Measurements from ENCODE around the gene MINDY4B.

- TF ChIP-seq, protein P1, sequence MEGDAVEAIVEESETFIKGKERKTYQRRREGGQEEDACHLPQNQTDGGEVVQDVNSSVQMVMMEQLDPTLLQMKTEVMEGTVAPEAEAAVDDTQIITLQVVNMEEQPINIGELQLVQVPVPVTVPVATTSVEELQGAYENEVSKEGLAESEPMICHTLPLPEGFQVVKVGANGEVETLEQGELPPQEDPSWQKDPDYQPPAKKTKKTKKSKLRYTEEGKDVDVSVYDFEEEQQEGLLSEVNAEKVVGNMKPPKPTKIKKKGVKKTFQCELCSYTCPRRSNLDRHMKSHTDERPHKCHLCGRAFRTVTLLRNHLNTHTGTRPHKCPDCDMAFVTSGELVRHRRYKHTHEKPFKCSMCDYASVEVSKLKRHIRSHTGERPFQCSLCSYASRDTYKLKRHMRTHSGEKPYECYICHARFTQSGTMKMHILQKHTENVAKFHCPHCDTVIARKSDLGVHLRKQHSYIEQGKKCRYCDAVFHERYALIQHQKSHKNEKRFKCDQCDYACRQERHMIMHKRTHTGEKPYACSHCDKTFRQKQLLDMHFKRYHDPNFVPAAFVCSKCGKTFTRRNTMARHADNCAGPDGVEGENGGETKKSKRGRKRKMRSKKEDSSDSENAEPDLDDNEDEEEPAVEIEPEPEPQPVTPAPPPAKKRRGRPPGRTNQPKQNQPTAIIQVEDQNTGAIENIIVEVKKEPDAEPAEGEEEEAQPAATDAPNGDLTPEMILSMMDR (conservative IDR thresholded peaks at IDR 0.05; ENCODE audit: low read depth, low read length), result no peak
- no peak for TF ChIP-seq EZH2 (IDR thresholded peaks at IDR 0.05; ENCODE audit: borderline replicate concordance, low read depth, low read length, poor library complexity, severe bottlenecking)
Measured at GRCh38 chr3:150828997-150829396, 76.2 kb downstream of the MINDY4B start.
